Transverse colon (tissue), 4 donors: ENCODE data around the gene ACTL6B.

Experiments
- CTCF ChIP-seq, 5 experiments: fragments of 200-600 bp in 3 of 5; fragments of 450-650 bp in 2 of 5; sonication (generic) in 3 of 5; IDR thresholded peaks; 1 replicate in 2 of 5; 2 replicates in 3 of 5; pipeline ENCODE4 v1.5.1; 2016 to 2017; ENCODE audit warnings: antibody characterized with exemption in 5 of 5, inconsistent platforms in 3 of 5, mild to moderate bottlenecking in 2 of 5, moderate library complexity in 1 of 5
- EP300 ChIP-seq: sonication (generic); formaldehyde crosslinking; IDR thresholded peaks from one replicate; pipeline ENCODE4 v1.6.1; 2017; ENCODE audit warnings: antibody characterized with exemption, low read depth
- POLR2A ChIP-seq: fragments of 450-650 bp; IDR thresholded peaks from one replicate; pipeline ENCODE4 v1.6.1; 2016; ENCODE audit warnings: antibody characterized with exemption, mild to moderate bottlenecking, moderate library complexity
- POLR2AphosphoS5 ChIP-seq, 3 donors: sonication (generic); formaldehyde crosslinking; IDR thresholded peaks; one replicate each; pipeline ENCODE4 v1.6.1; 2016; ENCODE audit warnings: antibody characterized with exemption in 3 of 3

- TF ChIP-seq POLR2AphosphoS5 (IDR thresholded peaks at IDR 0.05) (no peak), CTCF (IDR thresholded peaks at IDR 0.05) (no peak), POLR2A (no peak), EP300 (no peak)
These were observed 42.8 kb upstream of the ACTL6B start for GRCh38 chr7:100699018-100699417.
